ENCODE results near the gene BARX1.

GRCh38 chr9:93954434-93955061 lies 607 bp downstream of the BARX1 start:
- TF ChIP-seq CTCF (IDR thresholded peaks at IDR 0.05; ENCODE audit: insufficient read depth, low read length, poor library complexity, severe bottlenecking) (no peak), EZH2phosphoT487 (conservative IDR thresholded peaks at IDR 0.05; ENCODE audit: low read length) (no peak)
